Left lobe of liver (tissue), 2 donors: ENCODE measurements around the gene MKI67. TPM values are rescaled to one million over a fixed set of nuclear protein-coding genes. Genes with fewer than 3 reads are reported as not detected.

ENCODE experiments used
- ATAC-seq: fragments of 200-7000 bp; cut with Tn5 transposase; one replicate; pipeline ENCODE4 v1.9.1; 2020; ENCODE audit warnings: mild to moderate bottlenecking, moderate library complexity
- DNase-seq: peaks from one replicate; pipeline ENCODE4 v3.0.0-alpha.2; 2020; ENCODE audit warnings: low spot score
- total RNA-seq: library from RNA; stranded (reverse); gene quantifications from one replicate; pipeline ENCODE4 v1.2.1, GENCODE V29; 2021
- donor health status: DM: no; HTN: no; CAD: no; lungs with moderate emphysema.
- donor health status: DM: no; HTN: yes; CAD: no.

MKI67 gene
- total RNA-seq, 1 donor from 2014 or later = 0.70 TPM

DNA sequence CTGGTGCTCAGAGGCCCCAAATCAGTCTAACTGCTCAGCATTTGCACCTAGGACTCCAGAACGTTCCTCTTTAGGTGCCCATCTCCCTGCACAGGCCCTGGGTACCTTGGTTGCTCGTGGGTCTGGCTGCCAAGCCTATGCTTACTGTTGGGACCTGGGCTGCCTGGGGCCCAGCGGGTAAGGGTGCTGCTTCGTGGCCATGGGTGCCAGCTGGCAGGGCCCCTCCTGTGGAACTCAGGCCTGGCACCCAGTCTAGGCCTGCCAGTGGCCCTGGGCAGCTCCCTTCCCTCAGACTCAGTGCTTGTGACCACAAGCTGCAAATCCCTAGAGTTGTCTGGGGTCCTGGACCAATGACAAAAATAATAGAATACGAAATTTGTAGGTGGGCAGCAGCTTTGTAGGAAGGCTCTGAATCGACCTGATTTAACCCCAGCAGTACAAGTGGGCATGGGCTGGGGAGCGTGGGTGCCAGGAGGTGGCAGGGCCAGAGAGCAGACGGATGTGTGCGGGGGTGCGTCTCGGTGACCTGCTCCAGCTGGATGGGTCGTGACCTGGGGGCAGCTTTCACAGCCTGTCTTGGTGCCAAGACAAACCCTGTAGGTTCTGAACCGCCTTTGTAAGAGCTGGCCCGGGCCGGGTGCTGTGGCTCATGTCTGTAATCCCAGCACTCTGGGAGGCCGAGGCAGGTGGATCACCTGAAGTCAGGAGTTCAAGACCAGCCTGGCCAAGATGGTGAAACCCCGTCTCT, 69.7 kb downstream of the MKI67 start:
- DNase-seq (no peak), ATAC-seq (no peak)

DNA sequence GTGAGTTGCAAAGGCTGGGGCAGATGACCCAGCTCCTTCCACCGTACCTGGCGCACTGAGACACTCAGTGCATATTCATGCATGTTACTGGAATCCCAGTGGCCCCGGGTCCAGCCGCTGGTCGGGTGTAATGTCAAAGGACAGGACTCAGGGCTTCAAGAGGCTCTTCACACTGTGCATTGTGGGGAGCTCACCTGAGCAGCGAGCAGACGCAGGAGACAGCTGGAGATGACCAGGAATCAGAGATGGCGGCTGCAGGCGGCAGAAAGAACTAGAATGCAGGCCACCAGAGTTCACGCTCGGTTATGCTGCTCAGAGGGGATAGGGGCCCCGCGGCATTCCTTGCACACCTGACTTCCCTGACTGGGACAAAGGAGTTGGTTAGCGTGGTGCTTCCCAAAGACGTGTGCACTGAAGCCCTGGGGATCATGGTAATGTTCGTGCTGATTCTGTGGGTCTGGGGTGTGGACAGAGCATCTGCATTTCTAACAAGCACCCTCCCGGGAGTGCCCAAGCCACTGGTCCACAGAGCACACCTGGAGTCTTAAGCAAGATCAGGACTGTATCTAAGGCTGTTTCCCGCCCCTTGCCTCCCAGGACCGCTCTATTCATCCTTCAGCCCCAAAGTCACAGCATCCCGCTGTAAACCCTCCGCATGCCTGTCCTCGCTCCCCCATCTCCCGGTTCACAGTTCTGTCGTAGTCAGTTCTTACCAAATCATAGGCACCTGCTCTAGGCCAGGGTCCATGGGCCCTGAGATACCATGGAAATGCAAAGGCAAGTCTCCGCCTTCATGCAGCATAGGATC, 71.0 kb downstream of the MKI67 start:
- ATAC-seq = no peak
- no peak for DNase-seq

DNA sequence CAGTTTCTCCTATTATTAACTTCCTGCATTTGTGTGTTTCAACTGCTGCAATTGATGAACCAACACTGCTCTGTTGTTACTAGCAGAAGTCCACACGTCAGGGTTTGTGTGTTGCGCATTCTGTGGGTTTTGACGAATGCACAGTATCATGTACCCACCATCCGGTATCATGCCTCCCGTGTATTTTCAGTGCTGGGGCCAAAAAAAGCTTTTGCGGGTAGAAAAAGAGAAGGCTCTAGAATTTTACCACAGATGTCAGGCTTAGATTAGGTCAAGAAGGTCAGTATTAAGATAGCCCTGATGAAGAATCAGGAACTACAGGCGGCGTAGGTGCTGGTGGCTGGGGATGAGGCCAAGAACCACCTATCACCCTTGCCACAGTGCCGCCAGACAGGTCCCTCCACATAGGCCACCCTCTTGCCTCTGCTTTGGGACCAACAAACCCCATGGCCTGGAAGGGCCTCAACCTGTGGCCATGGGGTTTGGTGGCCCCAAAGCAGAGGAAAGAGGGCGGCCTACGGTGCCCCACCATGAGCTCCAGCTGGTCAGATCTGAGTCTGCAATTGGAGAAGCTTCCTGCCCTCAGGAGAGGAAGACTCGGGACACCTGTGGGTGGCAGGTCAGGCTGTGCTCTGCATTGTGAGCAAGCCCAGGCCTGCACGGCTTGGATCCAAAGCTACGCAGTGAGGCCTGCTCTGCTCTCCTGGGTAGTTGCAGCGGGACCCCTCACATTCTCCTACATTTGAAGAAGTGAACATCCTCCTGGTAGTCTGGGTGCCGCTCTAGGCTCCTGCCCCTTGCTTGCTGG, 71.9 kb downstream of the MKI67 start:
- ATAC-seq (peak; percentile 18), DNase-seq (no peak)

DNA sequence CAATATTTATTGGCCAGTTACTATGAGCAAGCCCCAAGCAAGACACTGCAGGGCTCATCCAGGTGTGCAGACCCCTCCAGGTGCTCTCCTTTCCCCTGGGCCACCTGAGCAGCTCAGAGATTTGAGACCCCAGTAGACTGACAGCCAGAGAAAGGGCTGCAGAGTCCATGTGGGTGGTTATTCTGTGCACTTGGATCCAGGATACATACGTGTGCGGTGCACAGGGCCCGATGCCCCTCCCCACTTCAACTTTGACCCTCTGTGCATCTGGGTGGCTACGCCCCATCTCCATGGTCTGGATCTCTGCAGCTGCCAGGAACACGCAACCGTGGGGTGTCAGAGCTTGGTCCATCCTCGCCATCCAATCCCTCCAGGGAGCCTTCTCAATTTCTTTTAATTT, 72.9 kb downstream of the MKI67 start:
- DNase-seq = no peak
- no peak for ATAC-seq

DNA sequence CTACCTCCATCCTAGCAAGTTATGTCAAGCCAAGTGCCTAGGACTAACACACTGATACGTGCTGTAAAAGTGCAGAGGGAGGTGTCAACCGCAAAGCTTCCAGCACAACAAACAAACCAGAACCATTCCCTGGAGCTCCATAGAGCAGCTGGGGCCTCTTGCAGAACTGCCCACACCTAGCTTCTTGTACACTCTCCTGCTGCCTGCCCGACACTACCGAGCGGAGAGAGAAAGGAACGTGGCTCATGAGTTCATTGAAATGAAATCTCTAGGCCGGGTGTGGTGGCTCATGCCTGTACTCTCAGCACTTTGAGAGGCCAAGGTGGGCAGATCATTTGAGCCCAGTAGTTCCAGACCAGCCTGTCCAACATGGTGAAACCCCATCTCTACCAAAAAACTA, 73.5 kb downstream of the MKI67 start:
- no peak for DNase-seq
- no peak for ATAC-seq

DNA sequence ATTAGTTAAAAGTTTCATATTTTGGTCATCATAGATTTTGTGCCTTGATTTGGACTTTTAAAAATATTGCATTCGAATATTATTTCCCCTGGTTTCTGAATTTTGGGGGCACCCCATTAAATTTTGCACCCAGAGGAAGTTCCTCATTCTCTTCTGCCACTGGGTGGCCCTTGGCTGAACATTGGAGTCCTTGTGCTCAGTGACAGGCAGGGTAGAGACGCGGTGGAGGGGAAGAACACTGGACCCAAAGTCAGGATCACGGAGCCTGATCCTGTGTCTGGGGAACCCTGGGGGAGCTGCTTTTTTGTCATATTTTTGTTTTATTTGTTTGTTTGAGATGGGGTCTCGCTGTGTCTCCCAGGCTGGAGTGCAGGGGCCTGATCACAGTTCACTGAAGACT, 74.7 kb downstream of the MKI67 start:
- DNase-seq (no peak), ATAC-seq (no peak)

DNA sequence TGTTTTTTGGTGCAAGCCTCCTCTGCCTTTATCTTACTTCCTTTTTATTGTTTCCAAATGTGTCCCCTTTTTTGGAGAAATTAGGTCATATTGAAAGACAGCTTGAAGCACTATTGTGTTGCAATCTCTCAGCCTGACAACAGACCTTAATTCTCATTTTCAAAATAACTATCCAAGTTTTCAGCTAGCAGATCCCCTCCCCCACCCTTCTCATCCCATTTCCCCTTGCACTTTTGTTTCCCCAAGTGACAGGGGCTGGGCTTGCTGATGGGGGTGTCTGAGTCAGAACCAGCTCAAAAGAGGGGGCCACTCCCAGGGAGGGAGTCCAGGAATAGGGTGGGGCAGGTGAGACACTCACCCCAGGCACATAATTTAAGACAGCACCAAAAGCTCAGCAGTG, 75.3 kb downstream of the MKI67 start:
- DNase-seq = no peak
- no peak for ATAC-seq

DNA sequence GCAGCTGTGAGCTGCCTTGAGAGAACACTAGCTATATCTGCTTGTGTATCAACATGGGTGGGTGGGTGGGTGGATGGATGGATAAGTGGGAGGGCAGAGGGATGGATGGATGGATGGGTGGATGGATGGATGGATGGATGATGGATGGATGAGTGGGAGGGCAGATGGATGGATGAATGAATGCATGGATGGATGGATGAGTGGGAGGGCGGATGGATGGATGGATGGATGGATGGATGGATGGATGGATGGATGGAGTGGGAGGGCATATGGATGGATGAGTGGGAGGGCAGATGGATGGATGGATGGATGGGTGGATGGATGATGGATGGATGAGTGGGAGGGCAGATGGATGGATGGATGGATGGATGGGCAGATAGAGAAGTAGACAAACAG, 76.1 kb downstream of the MKI67 start:
- ATAC-seq (no peak), DNase-seq (no peak)

DNA sequence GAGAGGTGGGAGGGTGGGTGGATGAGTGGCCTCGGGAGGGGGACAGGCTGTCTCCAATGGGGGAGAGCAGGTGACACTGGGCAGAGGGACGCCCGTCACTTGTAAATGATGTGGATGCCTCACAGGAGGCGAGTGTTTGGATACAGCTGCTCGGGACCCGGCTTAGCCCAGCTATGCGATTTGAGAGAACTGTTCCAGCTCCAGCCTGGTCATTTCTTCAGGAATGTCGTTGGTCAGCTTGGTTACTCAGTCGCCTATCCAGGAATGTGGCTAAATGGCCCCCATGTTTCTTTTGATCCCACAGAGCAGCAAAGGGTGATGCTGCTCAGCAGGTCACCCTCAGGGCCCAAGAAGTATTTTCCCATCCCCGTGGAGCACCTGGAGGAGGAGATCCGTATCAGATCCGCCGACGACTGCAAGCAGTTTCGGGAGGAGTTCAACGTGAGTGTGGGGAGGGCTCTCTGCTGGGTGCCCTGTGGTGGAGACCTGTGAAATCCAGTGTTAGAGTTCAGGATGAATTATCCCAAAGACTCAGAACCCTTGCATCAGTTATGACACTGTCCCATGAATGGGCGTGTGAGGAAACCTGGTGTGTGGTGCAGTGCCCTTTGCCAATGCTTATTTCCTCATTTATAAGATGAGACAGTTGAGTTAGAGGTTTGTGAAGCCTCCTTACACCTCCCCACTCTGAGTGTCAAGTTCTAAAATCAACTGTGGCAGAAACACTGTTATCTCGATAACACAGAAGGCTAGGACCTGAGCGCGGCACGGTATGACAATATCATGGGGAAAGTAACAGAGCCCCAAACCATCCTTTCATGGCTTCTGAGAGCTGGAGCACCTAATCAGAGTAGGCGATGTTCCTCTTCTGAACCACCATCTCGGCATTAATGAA, 76.8 kb downstream of the MKI67 start:
- ATAC-seq (no peak), DNase-seq (no peak)

DNA sequence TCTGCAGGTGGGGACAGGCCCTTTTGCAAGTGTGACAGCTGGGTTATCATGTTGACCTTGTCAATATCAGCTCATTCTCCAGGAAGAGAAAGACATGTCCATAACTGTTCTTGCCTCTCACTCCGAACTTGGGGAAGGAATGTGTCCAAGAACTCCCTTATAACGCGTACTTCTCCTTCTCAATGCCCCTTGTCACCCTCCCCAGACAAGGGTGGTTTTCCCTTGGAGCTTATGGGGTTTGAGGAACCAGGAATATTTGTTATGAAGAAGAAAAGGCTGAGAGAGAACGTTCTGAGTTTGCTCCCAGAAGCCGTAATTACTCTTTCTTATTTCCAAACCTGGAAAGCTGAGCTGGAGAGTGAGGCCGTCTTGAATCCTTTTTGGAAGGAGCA, 77.4 kb downstream of the MKI67 start:
- ATAC-seq (no peak), DNase-seq (no peak)

DNA sequence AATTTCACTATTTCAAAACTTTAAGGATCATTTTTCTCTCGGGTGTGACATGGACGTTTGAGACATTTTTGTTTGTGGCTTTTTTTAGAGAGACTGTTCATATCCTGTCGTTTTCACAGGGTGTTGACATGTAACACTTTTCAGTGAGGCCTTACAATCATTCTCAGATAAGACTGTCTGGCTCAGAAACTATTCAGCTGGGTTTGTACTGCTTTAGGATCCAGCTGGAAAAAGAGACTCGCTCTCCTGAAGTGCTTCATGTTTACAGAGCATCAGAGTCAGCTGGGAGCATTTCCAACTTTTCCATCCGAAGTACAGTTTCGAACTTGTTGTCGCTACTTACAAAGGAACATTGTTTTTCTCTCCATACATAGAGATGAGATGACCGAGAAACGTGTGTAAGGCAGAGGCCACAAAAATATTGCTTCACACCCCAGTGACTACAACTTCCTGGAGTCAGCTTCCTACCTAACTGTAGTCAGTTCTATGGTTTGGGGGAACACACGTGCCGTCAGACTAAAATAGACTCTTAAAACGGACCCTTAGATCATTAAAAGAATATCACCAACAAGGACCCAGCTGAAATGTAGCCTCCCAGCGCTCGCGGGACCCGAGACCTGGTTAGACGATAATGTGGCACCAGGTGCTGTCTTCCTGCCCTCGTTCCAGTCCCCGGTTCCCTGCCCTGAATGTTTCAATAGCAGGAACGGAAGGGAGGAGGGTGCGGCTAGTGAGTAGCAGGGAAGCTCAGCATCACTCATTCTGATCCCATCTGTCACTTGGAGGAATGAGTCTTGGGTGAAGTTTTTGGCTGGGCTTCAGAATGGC, 78.0 kb downstream of the MKI67 start:
- ATAC-seq (no peak), DNase-seq (no peak)

DNA sequence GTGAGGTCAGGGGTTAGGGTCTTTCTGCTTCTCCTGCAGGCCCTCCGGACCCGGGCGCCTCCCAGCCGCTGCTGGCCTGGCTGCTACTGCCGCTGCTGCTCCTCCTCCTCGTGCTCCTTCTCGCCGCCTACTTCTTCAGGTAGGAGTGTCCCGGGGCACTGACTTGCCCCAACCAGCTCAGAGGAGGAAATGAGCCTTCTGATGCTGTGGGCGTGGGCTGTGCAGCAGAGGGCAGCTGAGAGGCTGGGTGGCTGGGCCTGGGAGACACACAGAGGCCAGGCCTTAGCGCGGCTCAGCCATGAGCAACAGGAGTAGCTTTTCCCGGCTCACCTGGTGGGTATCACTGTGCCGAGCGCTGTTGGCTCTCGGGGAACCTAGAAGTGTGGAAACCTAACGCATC, 78.9 kb downstream of the MKI67 start:
- peak; percentile 61 for DNase-seq
- ATAC-seq = peak; percentile 75

DNA sequence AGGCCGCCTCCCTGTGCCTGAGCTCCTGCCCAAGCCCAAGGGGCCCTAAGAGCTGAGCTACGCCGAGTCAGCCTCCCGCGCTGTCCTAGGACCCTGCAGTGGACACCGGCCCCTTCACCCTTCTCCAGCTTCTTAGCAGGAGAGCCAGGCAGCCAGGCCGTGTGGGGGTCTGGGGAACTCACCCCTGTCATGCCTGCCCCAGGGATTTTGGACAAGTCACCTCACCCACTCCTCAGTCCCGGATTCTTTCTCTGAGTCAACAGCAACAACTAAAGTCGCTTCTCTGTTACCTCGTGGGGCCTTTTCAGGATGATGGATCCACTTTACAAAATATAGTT, 79.3 kb downstream of the MKI67 start:
- ATAC-seq (no peak), DNase-seq (no peak)

Other genes starting within 250 kb of the MKI67 start
- 25.1 TPM for gene CLRN3, start 233.5 kb downstream of the MKI67 start, total RNA-seq
- 1.6 TPM for gene PTPRE, start 219.3 kb downstream of the MKI67 start, total RNA-seq